Uterus (tissue), 4 donors: ENCODE measurements around the gene STK25. TPM values are rescaled to one million over a fixed set of nuclear protein-coding genes. Genes with fewer than 3 reads are reported as not detected.
"Not testable (repeated sequence)": the region's sequence is repeated elsewhere in the genome, so short reads cannot be mapped to it uniquely, and the experiment has no call there.

Experiments used
- DNase-seq, 2 donors: peaks; one replicate each; pipeline ENCODE4 v3.0.0-alpha.2; 2019 to 2020
- H3K27ac ChIP-seq, 2 donors: fragments of 200-600 bp; sonication (generic); 1 replicate in 1 of 2; 2 replicates in 1 of 2; pipeline ENCODE4 v1.5.1; 2016 to 2018
- H3K27me3 ChIP-seq, 2 donors: fragments of 200-600 bp; sonication (generic); one replicate each; pipeline ENCODE4 v1.5.1; 2018 to 2019; ENCODE audit warnings: control low read depth in 1 of 2
- H3K36me3 ChIP-seq, 2 donors: fragments of 200-600 bp; sonication (generic); one replicate each; pipeline ENCODE4 v1.5.1; 2019; ENCODE audit warnings: control low read depth in 1 of 2
- H3K4me1 ChIP-seq, 2 donors: fragments of 200-600 bp; sonication (generic); one replicate each; pipeline ENCODE4 v1.5.1; 2018 to 2019; ENCODE audit warnings: control low read depth in 1 of 2
- H3K4me3 ChIP-seq, 2 donors: fragments of 200-600 bp; sonication (generic); 1 replicate in 1 of 2; 2 replicates in 1 of 2; pipeline ENCODE4 v1.5.1; 2018 to 2019; ENCODE audit warnings: mild to moderate bottlenecking in 1 of 2
- H3K9me3 ChIP-seq, 2 donors: fragments of 200-600 bp; sonication (generic); one replicate each; pipeline ENCODE4 v1.5.1; 2019; ENCODE audit warnings: control low read depth in 1 of 2
- CTCF ChIP-seq, 4 experiments: fragments of 200-600 bp in 2 of 4; fragments of 450-650 bp in 2 of 4; sonication (generic) in 2 of 4; IDR thresholded peaks; one replicate each; pipeline ENCODE4 v1.5.1; 2016 to 2019; ENCODE audit warnings: antibody characterized with exemption in 4 of 4, mild to moderate bottlenecking in 2 of 4, moderate library complexity in 1 of 4
- POLR2A ChIP-seq, 2 donors: fragments of 450-650 bp; IDR thresholded peaks; one replicate each; pipeline ENCODE4 v1.6.1; 2016; ENCODE audit warnings: antibody characterized with exemption in 2 of 2, mild to moderate bottlenecking in 1 of 2, moderate library complexity in 1 of 2
- intact Hi-C: fragments of 100-400 bp; cut with DNase I; formaldehyde crosslinking; loops from one replicate; pipeline ENCODE4 v1.15.1; 2023; ENCODE audit warnings: low total_unique reads
- total RNA-seq, 4 donors: library from RNA; depleted of rRNA in 3 of 4; stranded (reverse); fragments of >200 nt in 3 of 4; gene quantifications; one replicate each; pipeline versions ENCODE4 v1.1.0 to v1.2.4, GENCODE V29; 2014 to 2023
- donor health status: DM: yes; HTN: yes; CAD: no.

Gene STK25
- total RNA-seq, 4 donors from 2014 or later = 77.6 to 191 (median 165) TPM

DNA sequence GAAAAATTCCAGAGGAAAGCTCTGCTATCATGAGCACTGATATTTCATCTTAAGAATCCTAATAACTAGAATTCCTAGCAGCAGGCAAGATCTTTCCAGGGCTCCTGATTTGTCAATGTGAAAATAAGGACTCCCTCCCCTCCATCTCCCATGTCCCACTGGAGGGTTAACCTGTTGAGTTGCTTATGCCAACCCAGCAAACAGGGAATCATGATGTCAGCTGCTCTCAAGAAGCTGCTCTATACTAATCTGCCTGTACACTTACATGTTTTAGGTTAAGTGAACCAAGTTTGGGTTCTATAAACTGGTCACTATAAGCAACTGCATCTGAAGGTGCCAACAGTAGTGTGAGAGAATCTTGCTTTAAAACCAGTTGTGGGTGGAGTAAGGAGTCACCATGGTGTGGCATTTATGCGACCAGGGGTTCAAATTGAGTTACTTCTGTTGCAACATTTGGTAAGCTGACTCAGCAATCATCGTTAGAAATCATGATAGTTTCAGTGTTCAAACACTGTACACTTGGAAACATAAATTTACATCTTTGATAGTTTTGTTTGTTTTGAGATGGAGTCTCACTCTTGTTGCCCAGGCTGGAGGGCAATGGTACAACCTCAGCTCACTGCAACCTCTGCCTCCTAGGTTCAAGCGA, 53.4 kb downstream of the STK25 start:
- intact Hi-C loops = no loop called here
- H3K36me3 ChIP-seq = no peaks in the 10 kb centered on the region
- H3K27ac ChIP-seq = no peak overlapping the region
- no peaks in the 10 kb centered on the region for H3K9me3 ChIP-seq
- no peaks in the 10 kb centered on the region for H3K4me1 ChIP-seq
- DNase-seq = no peak
- TF ChIP-seq POLR2A (IDR thresholded peaks at IDR 0.05) = no peak
- TF ChIP-seq CTCF (IDR thresholded peaks at IDR 0.05) = no peak
- H3K27me3 ChIP-seq = no peaks in the 10 kb centered on the region
- no peak overlapping the region for H3K4me3 ChIP-seq

GRCh38 chr2:241453919-241454318, 54.5 kb downstream of the STK25 start:
- H3K4me1 ChIP-seq, H3K4me3 ChIP-seq, intact Hi-C loops, H3K9me3 ChIP-seq, H3K27me3 ChIP-seq, DNase-seq, H3K27ac ChIP-seq, H3K36me3 ChIP-seq: not testable (repeated sequence)

DNA sequence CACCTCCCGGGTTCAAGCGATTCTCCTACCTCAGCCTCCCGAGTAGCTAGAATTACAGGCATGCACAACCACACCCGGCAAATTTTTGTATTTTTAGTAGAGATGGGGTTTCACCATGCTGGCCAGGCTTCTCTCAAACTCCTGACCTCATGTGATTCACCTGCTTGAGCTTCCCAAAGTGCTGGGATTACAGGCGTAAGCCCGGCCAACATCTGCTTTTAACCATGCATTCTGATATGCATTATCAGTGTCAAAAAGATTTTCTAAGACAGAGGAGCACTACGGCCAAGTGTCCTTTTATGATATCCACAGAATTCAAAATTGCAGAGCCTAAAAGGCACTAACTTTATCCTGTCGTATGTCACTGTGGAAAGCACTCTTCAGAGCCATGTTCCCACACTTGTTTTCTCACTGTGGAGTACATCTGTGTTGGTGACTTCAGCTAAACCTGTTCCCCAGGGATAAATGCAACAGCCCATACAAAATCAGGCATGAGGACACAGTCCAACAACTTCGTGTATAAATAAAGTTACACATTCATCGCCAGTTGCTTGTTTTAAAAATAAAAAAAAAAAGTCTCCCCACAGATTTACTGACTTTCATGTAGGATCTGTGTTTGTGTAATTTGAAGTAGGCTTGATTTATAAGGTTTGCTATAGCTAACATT, 56.4 kb downstream of the STK25 start:
- no peak for DNase-seq
- no peaks in the 10 kb centered on the region for H3K4me1 ChIP-seq
- H3K36me3 ChIP-seq = no peaks in the 10 kb centered on the region
- no peak overlapping the region for H3K27ac ChIP-seq
- no peaks in the 10 kb centered on the region for H3K27me3 ChIP-seq
- no peak overlapping the region for H3K4me3 ChIP-seq
- no peaks in the 10 kb centered on the region for H3K9me3 ChIP-seq
- intact Hi-C loops = no loop called here
- no peak for TF ChIP-seq CTCF (IDR thresholded peaks at IDR 0.05)
- TF ChIP-seq POLR2A (IDR thresholded peaks at IDR 0.05) = no peak

- H3K4me3 ChIP-seq, H3K9me3 ChIP-seq, H3K27me3 ChIP-seq, H3K36me3 ChIP-seq, H3K4me1 ChIP-seq, intact Hi-C loops, DNase-seq, H3K27ac ChIP-seq: not testable (repeated sequence)
These were observed 58.3 kb downstream of the STK25 start for GRCh38 chr2:241450092-241450491.

DNA sequence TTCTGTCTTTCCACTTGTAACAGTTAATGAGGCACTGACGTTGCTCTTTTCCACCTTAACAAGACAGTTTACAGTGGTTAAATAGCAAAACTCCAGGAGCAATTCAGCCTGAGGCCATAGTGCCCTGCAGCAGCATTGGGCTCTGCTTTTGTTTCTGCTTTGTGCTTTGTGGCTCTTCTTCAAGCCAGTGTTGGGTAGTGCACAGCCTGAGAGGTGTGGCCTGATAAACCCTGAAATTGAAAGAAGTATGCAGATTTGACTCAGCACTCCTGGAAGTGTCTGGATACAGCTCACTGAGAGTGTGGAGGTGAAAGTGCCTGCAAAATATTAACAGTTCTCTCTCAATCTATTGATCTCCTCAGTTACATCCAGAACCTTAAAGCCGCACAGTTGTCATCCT, 63.0 kb downstream of the STK25 start:
- TF ChIP-seq POLR2A (IDR thresholded peaks at IDR 0.05) = no peak
- no peak for TF ChIP-seq CTCF (IDR thresholded peaks at IDR 0.05)
- H3K4me3 ChIP-seq = no peak overlapping the region
- no peak overlapping the region for H3K27ac ChIP-seq
- intact Hi-C loops = no loop called here
- no peaks in the 10 kb centered on the region for H3K9me3 ChIP-seq
- no peaks in the 10 kb centered on the region for H3K27me3 ChIP-seq
- H3K4me1 ChIP-seq = no peaks in the 10 kb centered on the region
- no peaks in the 10 kb centered on the region for H3K36me3 ChIP-seq
- no peak for DNase-seq

DNA sequence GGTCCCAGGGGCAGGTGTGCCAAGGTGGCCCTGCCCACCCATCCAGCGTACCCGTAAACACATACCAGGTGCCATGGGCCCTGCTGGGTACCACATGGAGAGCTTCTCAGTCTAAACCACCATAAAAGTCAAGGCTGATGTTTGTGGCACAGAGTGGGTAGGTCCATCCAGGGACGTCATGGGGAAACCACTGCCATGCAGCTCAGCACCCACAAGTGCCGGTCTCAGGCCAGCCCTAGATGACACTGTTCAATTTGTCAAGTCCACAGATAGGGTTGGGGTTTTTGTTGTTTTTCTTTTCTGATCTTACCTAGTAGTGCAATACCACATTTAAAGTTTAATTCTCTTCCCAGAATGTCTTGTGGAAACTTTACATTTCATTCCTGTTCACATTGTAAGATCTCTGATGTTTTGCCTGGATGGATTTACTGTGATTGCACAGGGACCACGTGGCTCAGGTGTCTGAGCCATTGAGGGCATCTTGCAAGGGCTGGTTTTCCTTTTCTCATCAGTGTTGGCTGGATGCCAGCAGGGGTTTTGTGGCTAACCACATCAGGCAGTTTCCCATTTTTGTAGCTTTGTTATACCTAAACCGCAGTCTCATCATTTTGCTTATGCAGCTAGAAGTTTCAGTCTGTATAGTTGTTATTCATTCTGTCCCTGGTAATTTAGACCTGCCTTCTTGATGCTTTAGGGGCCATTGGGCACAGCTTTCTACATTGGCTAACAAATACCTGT, 64.7 kb downstream of the STK25 start:
- DNase-seq = no peak
- Histone ChIP-seq H3K4me3 (no peak overlapping the region), H3K36me3 (no peaks in the 10 kb centered on the region), H3K27me3 (no peaks in the 10 kb centered on the region), H3K27ac (no peak overlapping the region), H3K4me1 (no peaks in the 10 kb centered on the region), H3K9me3 (no peaks in the 10 kb centered on the region)
- TF ChIP-seq CTCF (IDR thresholded peaks at IDR 0.05) (no peak), POLR2A (IDR thresholded peaks at IDR 0.05) (no peak)
- intact Hi-C loops = no loop called here
